SKM-1 (cell line): ENCODE results near the gene TNRC18.

Experiments
- DNase-seq: peaks from one replicate; lab custom pipeline; 2025; ENCODE audit not compliant: unreplicated experiment; lab: John Stamatoyannopoulos, UW

Gene TNRC18

GRCh38 chr7:5450549-5451327 is 27.1 kb upstream of the TNRC18 start:
- no peak for DNase-seq

GRCh38 chr7:5448378-5449037 is 24.9 kb upstream of the TNRC18 start:
- DNase-seq, result no peak

- DNase-seq, result no peak
These were observed 22.5 kb upstream of the TNRC18 start for GRCh38 chr7:5445981-5446594.

GRCh38 chr7:5443678-5444077 is 20.0 kb upstream of the TNRC18 start:
- no peak for DNase-seq

GRCh38 chr7:5442757-5443305 is 19.2 kb upstream of the TNRC18 start:
- no peak for DNase-seq

- DNase-seq, result no peak
These were observed 18.3 kb upstream of the TNRC18 start for GRCh38 chr7:5441840-5442503.

- no peak for DNase-seq
These were observed 16.2 kb upstream of the TNRC18 start for GRCh38 chr7:5439572-5440496.

- DNase-seq, result no peak
These were observed 15.6 kb upstream of the TNRC18 start for GRCh38 chr7:5439209-5439571.

- DNase-seq, result no peak
These were observed 14.4 kb upstream of the TNRC18 start for GRCh38 chr7:5437987-5438386.

- no peak for DNase-seq
These were observed 13.8 kb upstream of the TNRC18 start for GRCh38 chr7:5437348-5437892.

- no peak for DNase-seq
These were observed 12.5 kb upstream of the TNRC18 start for GRCh38 chr7:5436003-5436678.

GRCh38 chr7:5435291-5436002 is 11.8 kb upstream of the TNRC18 start:
- DNase-seq, result no peak

GRCh38 chr7:5433181-5433580 is 9.5 kb upstream of the TNRC18 start:
- no peak for DNase-seq

- DNase-seq, result no peak
These were observed 9.1 kb upstream of the TNRC18 start for GRCh38 chr7:5432691-5433090.

GRCh38 chr7:5431560-5432015 is 8.0 kb upstream of the TNRC18 start:
- no peak for DNase-seq

- no peak for DNase-seq
These were observed 6.9 kb upstream of the TNRC18 start for GRCh38 chr7:5430612-5430947.

GRCh38 chr7:5429857-5430611 is 6.4 kb upstream of the TNRC18 start:
- DNase-seq, result no peak

- no peak for DNase-seq
These were observed 5.7 kb upstream of the TNRC18 start for GRCh38 chr7:5429253-5429856.
